ENCODE measurements around the gene CDC42.

The CDC42 gene

DNA sequence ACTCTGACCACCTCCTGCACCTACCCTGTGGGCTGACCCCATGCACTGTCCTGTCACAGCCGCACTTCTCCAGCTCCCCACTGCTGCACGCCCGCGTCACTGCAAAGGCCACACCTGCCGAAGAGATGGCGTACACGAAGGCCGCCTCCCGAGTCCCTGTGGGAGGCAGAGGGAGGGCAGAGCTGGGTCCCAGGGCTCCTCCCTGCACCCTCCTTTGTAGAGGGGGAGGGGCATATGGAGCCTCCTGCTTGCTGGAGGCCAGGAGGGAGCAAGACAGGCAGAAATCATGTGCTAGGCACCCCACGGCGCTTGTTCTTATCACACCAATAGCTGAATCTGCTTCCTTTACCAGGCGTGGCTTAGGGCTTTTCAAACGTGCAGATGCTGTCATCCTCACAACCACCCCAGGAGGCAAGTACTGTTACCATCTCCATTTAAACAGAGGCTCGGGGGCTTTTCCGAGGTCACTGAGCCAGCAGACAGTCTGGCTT is 69.0 kb downstream of the CDC42 start:
- peaks cover 0 to 31% (median 9%) of the 10 kb centered on the region in 10 experiments; a peak in 10 of 20 replicates for H3K4me1 ChIP-seq
- TF ChIP-seq Cebpa-rat (IDR thresholded peaks at IDR 0.05), result no peak
- no peak overlapping the region for H3K4me2 ChIP-seq
- peaks cover 0 to 53% (median 38%) of the 10 kb centered on the region in 11 experiments; a peak in 20 of 22 replicates for H3K36me3 ChIP-seq
- no peaks in the 10 kb centered on the region for H3K27me3 ChIP-seq
- H3K9me3 ChIP-seq (replicated peaks in 1 of 11), result no peaks in the 10 kb centered on the region
- H4K20me1 ChIP-seq, result peaks cover 37 to 99% (median 80%) of the 10 kb centered on the region in 11 experiments
- H3K27ac ChIP-seq, result no peak overlapping the region
- H3K9ac ChIP-seq, result no peak overlapping the region
- no peak overlapping the region for H3K4me3 ChIP-seq

- no peak overlapping the region for H3K9ac ChIP-seq
- H3K4me1 ChIP-seq, result peaks cover 0 to 23% (median 8%) of the 10 kb centered on the region in 10 experiments; a peak in 9 of 20 replicates
- H3K9me3 ChIP-seq (replicated peaks in 1 of 11), result no peaks in the 10 kb centered on the region
- peaks cover 0 to 43% (median 28%) of the 10 kb centered on the region in 11 experiments; a peak in 20 of 22 replicates for H3K36me3 ChIP-seq
- no peaks in the 10 kb centered on the region for H3K27me3 ChIP-seq
- no peak overlapping the region for H3K4me2 ChIP-seq
- no peak overlapping the region for H3K4me3 ChIP-seq
- H3K27ac ChIP-seq, result no peak overlapping the region
- no peak for TF ChIP-seq Cebpa-rat (IDR thresholded peaks at IDR 0.05)
- peaks cover 31 to 99% (median 78%) of the 10 kb centered on the region in 11 experiments for H4K20me1 ChIP-seq
Measured at GRCh38 chr1:22122273-22123070, 70.0 kb downstream of the CDC42 start.

DNA sequence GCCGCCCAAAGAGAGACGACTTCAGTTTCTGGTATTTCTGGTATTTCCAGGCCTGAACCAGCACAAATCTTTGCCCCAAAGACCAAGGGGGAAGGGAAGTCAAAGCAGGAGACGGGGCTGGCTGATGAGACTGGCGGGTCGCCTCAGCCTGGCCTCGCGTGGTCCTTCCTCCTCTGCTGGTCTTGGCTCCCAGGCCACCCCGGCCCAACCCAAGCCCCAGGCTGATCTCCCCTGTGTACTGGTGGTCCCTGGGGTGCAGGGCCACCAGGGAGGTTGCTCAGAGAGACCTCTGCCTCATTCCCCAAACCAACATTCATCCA is 70.5 kb downstream of the CDC42 start:
- Histone ChIP-seq H3K36me3 (peaks cover 0 to 37% (median 23%) of the 10 kb centered on the region in 11 experiments; a peak in 20 of 22 replicates), H3K9ac (no peak overlapping the region), H3K27me3 (no peaks in the 10 kb centered on the region), H3K4me3 (no peak overlapping the region), H3K4me1 (peaks cover 0 to 20% (median 8%) of the 10 kb centered on the region in 10 experiments; a peak in 9 of 20 replicates), H3K27ac (no peak overlapping the region), H3K9me3 (replicated peaks in 1 of 11) (no peaks in the 10 kb centered on the region), H3K4me2 (no peak overlapping the region), H4K20me1 (peaks cover 27 to 99% (median 74%) of the 10 kb centered on the region in 11 experiments)
- no peak for TF ChIP-seq Cebpa-rat (IDR thresholded peaks at IDR 0.05)

DNA sequence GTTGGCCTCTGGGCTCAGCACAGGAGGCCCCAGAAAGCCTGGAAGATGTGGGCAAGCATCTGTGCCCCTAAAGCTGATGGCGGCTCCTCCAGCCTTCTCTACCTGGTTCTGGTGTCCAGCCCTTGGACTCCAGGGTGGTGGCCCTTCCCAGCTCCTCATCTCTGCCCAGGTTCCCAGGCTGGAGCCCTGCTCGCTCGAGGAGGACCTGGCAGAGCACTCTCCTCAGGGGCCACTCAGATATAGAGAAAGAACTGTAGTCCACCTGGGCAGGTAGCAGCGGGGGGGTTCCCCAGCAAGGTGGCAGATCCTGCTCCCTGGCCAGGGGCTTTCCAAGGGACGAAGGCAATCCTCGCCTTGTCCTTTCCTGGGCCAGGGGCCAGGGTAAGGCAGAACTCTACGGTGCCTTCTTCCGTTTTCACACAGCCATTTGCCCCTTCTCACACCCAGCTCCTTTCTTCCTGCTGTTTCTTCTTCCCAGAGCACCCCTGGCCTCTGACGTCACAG is 71.4 kb downstream of the CDC42 start:
- no peak for TF ChIP-seq Cebpa-rat (IDR thresholded peaks at IDR 0.05)
- Histone ChIP-seq H3K9ac (no peak overlapping the region), H4K20me1 (peaks cover 19 to 97% (median 65%) of the 10 kb centered on the region in 11 experiments)

GRCh38 chr1:22124592-22125229 is 72.2 kb downstream of the CDC42 start:
- Histone ChIP-seq H3K36me3 (peaks cover 0 to 20% (median 7%) of the 10 kb centered on the region in 11 experiments; a peak in 14 of 22 replicates), H3K27ac (no peak overlapping the region), H3K9ac (no peak overlapping the region), H3K9me3 (replicated peaks in 1 of 11) (no peaks in the 10 kb centered on the region), H3K4me2 (no peak overlapping the region), H3K27me3 (no peaks in the 10 kb centered on the region), H3K4me1 (peaks cover 0 to 20% (median 8%) of the 10 kb centered on the region in 10 experiments; a peak in 9 of 20 replicates), H4K20me1 (peaks cover 15 to 97% (median 58%) of the 10 kb centered on the region in 11 experiments), H3K4me3 (no peak overlapping the region)
- TF ChIP-seq Cebpa-rat (IDR thresholded peaks at IDR 0.05), result no peak

More for the DNA sequence above, 71.4 kb downstream of the CDC42 start:
- no peak overlapping the region for H3K4me2 ChIP-seq
- no peaks in the 10 kb centered on the region for H3K27me3 ChIP-seq
- no peak overlapping the region for H3K4me3 ChIP-seq
- peaks cover 0 to 20% (median 8%) of the 10 kb centered on the region in 10 experiments; a peak in 9 of 20 replicates for H3K4me1 ChIP-seq
- H3K36me3 ChIP-seq, result peaks cover 0 to 28% (median 13%) of the 10 kb centered on the region in 11 experiments; a peak in 14 of 22 replicates
- no peak overlapping the region for H3K27ac ChIP-seq
- no peaks in the 10 kb centered on the region for H3K9me3 ChIP-seq (replicated peaks in 1 of 11)

GRCh38 chr1:22126531-22126930 is 74.0 kb downstream of the CDC42 start:
- peaks cover 0 to 13% (median 5%) of the 10 kb centered on the region in 10 experiments; a peak in 8 of 20 replicates for H3K4me1 ChIP-seq
- H3K9ac ChIP-seq, result no peak overlapping the region
- no peak overlapping the region for H3K4me2 ChIP-seq
- H3K9me3 ChIP-seq (replicated peaks in 1 of 11), result no peaks in the 10 kb centered on the region
- no peak for TF ChIP-seq Cebpa-rat (IDR thresholded peaks at IDR 0.05)
- no peak overlapping the region for H3K27ac ChIP-seq
- no peak overlapping the region for H3K4me3 ChIP-seq
- H3K27me3 ChIP-seq, result no peaks in the 10 kb centered on the region
- H4K20me1 ChIP-seq, result peaks cover 1 to 96% (median 39%) of the 10 kb centered on the region in 11 experiments; a peak in 20 of 22 replicates
- peaks cover 0 to 2% (median 0%) of the 10 kb centered on the region in 11 experiments; a peak in 2 of 22 replicates for H3K36me3 ChIP-seq

GRCh38 chr1:22127248-22127647 is 74.7 kb downstream of the CDC42 start:
- H3K9me3 ChIP-seq (replicated peaks in 1 of 11), result no peaks in the 10 kb centered on the region
- H3K27me3 ChIP-seq, result no peaks in the 10 kb centered on the region
- no peaks in the 10 kb centered on the region; a peak in 1 of 22 replicates for H3K36me3 ChIP-seq
- H3K4me3 ChIP-seq, result no peak overlapping the region
- H3K9ac ChIP-seq, result no peak overlapping the region
- no peak for TF ChIP-seq Cebpa-rat (IDR thresholded peaks at IDR 0.05)
- H3K27ac ChIP-seq, result no peak overlapping the region
- no peak overlapping the region for H3K4me2 ChIP-seq
- peaks cover 2 to 95% (median 32%) of the 10 kb centered on the region in 11 experiments; a peak in 19 of 22 replicates for H4K20me1 ChIP-seq
- H3K4me1 ChIP-seq, result peaks cover 0 to 12% (median 3%) of the 10 kb centered on the region in 10 experiments; a peak in 8 of 20 replicates

DNA sequence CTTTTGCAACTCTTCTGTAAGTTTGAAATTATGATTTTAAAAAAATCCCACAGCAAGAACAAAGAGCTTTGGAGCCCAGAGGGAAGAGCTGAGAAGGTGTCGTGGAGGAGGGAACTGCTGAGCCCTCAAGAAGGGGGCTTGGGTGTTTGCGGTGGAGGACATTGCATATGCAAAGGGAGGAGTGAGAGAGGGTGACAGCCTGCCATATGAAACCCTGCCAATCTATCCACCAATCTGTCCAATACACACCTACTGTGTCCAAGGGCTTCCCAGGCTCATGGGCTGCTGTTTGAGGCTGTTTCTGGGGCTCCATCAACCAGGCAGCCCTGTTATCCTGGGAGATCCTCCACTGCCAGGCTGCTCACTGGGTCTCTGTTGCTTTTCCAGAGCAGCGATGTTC is 75.2 kb downstream of the CDC42 start:
- H4K20me1 ChIP-seq, result peaks cover 0 to 94% (median 27%) of the 10 kb centered on the region in 11 experiments; a peak in 17 of 22 replicates
- H3K9ac ChIP-seq, result no peak overlapping the region
- no peak overlapping the region for H3K27ac ChIP-seq

DNA sequence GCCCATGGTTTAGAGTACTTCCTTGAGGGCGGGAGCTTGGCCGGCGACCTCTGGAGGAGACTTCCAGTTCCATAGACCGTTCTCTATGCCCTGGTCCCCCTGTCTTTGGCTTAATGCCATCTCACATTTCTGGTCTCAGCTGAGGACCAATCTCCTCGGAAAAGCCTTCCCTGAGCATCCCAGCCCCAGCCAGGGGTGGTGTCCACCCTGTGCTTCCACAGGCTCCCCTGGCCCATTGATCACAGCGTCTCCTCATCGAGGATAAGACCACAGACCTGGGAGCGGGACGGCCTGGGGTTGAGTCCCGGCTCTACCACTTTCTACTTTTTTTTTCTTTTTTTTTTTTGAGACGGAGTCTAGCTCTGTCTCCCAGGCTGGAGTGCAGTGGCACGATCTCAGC is 75.9 kb downstream of the CDC42 start:
- Histone ChIP-seq H3K9me3 (replicated peaks in 1 of 11) (no peaks in the 10 kb centered on the region), H3K9ac (no peak overlapping the region)
- TF ChIP-seq Cebpa-rat (IDR thresholded peaks at IDR 0.05), result no peak

More for the DNA sequence above, 75.2 kb downstream of the CDC42 start:
- Histone ChIP-seq H3K4me1 (peaks cover 0 to 8% (median under 1%) of the 10 kb centered on the region in 10 experiments; a peak in 7 of 20 replicates), H3K4me2 (no peak overlapping the region), H3K4me3 (no peak overlapping the region), H3K9me3 (replicated peaks in 1 of 11) (no peaks in the 10 kb centered on the region), H3K36me3 (no peaks in the 10 kb centered on the region), H3K27me3 (no peaks in the 10 kb centered on the region)
- TF ChIP-seq Cebpa-rat (IDR thresholded peaks at IDR 0.05), result no peak

More for the DNA sequence above, 75.9 kb downstream of the CDC42 start:
- Histone ChIP-seq H3K27ac (no peak overlapping the region), H3K36me3 (no peaks in the 10 kb centered on the region), H3K4me1 (peaks cover 0 to 6% (median 0%) of the 10 kb centered on the region in 10 experiments; a peak in 6 of 20 replicates), H3K4me3 (no peak overlapping the region), H3K4me2 (no peak overlapping the region), H3K27me3 (no peaks in the 10 kb centered on the region), H4K20me1 (peaks cover 0 to 93% (median 25%) of the 10 kb centered on the region in 11 experiments; a peak in 16 of 22 replicates)

All from BLaER1 treated with 17β-estradiol and CSF1 and Interleukin-3, amounts not matched to agents 10 nM and 100 nM (cell line).